Glomerular visceral epithelial cell (primary cell): ENCODE results near the gene RAB40C.

Experiments used
- DNase-seq: peaks from one replicate; pipeline ENCODE4 v3.0.0-alpha.2; 2016; ENCODE audit errors: extremely low spot score

Gene RAB40C, protein sequence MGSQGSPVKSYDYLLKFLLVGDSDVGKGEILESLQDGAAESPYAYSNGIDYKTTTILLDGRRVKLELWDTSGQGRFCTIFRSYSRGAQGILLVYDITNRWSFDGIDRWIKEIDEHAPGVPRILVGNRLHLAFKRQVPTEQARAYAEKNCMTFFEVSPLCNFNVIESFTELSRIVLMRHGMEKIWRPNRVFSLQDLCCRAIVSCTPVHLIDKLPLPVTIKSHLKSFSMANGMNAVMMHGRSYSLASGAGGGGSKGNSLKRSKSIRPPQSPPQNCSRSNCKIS

DNA sequence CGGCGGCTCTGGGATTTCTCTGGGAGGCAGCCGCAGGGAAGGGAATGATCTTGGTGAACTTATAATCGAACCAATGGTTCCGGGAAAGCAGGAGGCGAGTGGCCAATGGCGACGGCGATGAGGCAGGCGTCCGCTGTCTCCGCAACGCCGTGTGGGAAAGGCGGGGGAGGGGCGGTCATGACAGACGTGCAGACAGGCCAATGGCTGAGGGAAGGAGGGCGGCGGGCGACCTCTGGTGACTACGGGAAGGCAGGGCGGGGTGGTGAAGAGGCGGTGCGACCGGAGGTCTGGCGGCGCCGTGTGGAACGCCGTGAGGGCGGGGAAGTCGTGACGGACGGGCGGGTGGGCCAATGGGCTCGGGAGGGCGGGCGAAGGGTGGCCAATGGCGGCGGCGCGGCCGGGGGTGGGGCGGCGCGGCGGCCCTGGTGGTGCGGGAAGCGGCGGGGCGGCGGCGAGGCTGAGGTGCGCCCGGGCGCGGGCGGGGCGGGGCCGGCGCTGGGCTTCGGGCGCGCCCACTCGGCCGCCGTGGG is at the start of gene RAB40C:
TSS of gene RAB40C (plus strand) at position 409 of the 530 bp plus-strand sequence. CDS start 226 bp downstream, outside the sequence.
- DNase-seq, result peak; percentile 98

DNA sequence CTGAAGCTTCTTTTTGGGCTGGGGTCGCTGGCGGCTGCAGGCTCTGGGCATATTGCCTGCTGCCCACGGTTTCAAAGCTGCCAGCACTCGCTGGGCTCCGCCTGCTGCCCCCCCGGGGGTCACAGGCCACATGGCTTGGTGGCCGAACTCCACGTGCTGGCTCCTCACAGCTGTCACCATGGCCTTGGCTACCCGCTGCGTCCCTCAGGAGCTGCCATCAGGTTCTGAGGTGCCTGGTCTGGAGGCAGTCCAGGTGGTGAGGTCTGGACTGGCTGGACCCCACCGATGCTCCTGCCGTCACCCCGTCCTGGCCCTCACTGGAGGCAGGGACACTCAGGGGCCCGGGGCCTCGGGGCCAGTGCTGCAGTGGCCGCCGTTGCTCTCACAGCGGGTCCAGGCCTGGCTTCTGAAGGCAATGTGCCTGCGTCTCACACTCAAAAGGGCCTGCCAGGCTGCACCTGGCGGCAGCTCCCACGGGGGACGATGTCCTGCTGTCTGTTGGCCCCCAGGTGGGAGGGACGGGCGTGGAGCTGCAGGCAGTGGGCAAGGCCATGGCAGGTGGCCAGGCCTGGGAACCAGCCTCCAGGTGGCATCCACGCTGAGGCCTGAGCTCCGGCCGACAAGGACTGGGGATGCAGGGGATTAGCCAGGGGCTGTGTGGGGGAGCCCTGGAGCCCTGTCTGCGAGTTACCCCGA is 49.1 kb upstream of the RAB40C start:
- DNase-seq, result no peak

DNA sequence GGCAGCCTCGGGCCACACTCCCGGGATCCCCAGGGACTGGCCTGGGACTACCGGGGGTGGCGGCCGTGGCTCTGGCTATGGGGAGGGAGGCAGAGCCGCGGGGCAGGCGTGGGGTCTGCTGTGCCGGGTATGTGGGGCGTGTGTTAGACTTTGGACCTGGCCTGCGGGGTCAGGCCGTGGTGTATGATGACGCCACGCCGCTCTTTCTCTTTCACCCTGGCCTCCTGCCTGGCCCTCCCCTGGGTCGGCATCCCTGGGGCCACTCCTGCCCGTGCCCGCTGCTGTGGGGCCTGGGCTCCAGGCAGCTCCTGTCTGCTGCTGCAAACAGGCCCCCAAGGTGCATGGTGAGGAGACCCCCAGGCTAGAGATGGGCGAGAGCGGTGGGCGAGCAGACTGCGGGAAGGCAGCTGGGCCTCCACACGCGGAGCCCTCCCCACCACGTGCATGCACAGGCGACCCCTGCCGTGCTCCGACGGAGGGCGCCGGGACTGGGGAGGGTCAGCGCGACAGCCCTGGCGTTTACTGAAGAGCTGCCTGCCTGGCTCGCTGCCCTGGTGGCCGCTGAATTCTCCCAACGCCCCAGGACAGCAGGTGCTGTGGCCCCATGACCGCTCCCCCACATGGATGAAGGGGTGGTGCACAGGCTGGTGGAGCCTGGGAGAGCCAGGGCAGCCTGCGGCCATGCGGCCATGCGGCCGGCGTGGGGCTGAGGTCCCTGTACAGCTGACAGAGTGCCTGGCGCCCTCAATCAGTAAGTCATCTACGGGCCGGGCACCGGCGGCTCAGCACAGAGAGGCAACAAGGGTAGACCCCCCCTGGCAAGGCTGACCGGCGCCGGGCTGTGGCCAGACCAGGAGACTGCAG is 46.3 kb upstream of the RAB40C start:
- no peak for DNase-seq

DNA sequence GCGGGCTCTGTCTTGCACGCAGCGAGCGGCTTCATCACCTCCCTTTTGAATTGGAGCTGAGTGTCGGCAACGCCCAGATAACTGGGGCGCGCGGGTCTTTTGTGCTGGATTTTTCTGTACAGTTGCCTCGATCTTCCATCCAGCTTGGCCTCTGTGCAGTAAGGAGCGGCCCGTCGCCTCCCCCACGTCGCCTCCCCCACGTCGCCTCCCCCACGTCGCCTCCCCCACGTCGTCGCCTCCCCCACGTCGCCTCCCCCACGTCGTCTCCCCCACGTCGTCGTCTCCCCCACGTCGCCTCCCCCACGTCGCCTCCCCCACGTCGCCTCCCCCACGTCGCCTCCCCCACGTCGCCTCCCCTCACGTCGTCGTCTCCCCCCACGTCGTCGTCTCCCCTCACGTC is 45.3 kb upstream of the RAB40C start:
- no peak for DNase-seq

DNA sequence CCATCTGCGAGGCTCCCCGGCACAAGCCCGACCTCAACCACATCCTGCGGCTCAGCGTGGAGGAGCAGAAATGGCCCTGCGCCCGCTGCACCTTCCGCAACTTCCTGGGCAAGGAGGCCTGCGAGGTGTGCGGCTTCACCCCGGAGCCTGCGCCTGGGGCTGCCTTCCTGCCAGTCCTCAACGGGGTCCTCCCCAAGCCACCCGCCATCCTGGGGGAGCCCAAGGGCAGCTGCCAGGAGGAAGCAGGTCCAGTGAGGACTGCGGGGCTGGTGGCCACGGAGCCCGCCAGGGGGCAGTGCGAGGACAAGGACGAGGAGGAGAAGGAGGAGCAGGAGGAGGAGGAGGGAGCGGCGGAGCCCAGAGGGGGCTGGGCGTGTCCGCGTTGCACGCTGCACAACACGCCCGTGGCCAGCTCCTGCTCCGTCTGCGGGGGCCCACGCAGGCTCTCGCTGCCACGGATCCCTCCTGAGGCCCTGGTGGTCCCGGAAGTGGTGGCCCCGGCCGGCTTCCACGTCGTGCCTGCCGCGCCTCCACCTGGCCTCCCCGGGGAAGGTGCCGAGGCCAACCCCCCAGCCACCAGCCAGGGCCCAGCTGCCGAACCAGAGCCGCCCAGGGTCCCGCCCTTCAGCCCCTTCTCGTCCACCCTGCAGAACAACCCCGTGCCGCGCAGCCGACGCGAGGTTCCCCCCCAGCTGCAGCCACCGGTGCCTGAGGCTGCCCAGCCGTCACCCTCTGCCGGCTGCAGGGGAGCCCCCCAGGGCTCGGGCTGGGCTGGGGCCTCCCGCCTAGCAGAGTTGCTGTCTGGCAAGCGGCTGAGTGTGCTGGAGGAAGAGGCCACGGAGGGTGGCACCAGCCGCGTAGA is 42.7 kb upstream of the RAB40C start:
- DNase-seq, result no peak

DNA sequence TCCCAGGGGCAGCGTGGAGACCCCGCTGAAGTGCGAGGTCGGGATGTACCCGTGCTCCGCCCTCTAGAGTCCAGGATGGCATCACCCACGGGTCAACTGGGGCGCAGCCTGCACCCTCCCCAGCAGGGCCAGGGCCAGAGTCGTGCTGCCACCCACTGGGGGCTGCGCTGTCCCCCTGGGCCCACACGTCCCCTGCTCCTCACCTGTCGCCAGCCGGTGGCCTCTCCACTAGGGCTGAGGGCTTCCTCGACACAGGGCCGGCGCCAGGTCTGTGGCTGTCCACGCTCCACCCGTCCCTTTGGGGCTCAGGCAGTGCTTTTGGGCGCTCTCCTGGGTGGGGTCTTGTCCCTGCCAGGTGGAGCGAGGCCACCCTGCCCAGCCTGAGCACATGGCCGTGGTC is 41.3 kb upstream of the RAB40C start:
- DNase-seq, result no peak

DNA sequence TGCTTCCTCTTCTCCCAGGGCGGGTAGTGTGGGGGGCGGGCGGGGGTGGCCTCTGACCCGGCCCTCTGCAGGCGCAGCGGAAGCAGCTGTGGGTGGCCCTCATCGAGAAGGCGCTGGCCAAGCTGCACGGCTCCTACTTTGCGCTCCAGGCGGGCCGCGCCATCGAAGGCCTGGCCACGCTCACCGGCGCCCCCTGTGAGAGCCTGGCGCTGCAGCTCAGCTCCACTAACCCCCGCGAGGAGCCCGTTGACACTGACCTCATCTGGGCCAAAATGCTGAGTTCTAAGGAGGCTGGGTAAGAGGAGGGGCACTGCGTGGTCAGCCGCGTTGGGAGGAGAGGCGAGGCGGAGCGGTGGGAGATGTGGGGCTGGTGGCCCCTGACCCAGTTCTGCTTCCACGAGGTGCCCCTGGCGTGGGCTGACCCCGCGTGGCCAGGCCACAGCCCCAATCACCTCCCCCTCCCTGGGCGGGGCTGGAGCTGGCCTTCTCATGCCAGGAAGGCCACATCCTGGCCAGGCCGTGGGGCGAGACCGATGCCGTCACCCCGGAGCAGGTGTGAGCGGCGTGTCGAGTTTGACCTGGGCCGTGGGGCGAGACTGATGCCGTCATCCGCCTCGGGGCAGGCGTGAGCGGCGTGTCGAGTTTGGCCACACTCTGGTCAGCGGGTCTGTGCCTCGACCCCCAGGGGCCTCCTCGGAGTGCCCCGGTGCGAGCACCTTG is 40.2 kb upstream of the RAB40C start:
- DNase-seq, result no peak

DNA sequence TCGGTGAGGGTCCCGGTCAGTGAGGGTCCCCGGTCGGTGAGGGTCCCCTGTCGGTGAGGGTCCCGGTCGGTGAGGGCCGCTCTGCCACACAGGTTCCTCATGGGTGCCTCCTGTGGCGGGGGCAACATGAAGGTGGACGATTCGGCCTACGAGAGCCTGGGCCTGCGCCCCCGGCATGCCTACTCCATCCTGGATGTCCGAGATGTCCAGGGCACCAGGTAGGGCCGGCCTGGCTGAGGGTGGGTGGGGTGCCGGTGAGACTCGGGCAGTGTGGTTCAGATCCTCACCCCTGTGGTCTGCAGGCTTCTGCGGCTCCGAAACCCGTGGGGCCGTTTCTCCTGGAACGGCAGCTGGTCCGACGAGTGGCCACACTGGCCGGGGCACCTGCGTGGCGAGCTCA is 38.7 kb upstream of the RAB40C start:
- no peak for DNase-seq

DNA sequence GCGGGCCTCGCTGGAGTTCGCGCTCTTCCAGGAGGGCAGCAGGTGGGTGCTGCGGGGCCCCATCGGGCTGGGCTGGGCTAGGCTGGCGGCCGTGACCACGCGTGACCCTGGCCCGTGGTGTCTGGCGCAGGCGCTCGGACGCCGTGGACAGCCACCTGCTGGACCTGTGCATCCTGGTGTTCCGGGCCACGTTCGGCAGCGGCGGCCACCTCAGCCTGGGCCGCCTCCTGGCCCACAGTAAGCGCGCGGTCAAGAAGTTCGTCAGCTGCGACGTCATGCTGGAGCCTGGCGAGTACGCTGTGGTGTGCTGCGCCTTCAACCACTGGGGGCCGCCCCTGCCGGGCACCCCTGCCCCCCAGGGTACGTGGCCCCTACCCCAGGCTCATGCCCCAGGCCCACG is 37.7 kb upstream of the RAB40C start:
- DNase-seq, result no peak

DNA sequence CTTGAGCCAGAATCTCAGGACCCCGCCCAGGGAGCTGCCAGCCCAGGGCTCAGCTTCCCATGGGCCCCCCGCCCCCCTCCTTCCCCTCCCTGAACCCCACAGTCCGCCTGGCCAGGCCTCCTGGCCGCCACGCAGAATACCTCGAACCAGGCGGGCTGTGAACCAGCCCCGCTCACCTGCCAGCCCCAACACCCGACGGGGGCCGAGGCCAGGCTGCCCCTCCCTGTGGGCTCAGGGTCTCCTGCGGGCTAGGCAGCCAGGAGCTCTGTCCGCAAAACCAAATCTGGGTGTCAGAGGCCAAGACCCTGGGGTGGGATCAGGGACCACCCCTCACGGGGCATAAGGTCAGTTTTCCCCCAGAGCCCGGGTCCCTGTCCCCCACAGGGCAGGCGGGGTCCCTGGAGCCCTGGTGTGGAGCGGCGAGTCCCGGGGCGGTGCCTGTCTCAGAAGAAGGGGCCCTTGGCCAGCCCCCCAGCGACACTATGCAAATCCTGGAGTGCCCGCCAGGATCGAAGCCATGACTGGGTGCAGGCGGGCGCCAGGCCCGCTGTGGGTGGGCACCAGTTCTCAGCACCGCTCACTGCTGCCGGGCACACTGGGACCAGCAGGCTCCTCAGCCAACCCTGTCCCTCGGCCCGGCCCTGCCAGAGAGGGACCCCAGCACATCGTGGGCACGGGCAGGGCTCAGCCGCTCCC is 36.1 kb upstream of the RAB40C start:
- no peak for DNase-seq

DNA sequence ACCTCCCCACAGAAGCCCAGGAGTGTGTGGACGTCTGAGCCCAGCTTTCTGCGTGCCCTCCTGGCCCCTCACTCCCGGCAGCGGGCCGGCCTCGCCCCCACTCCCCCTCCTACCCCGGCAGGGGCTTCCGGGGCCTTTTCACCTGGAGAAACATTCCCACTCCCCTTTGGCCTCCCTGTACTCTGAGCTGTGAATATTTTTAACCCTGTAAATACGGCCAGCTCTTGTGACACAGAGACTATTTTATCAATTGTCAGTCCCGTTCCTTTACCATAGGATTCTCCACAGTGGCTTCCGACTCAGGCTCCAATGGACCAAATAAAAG is 35.6 kb upstream of the RAB40C start:
- no peak for DNase-seq

DNA sequence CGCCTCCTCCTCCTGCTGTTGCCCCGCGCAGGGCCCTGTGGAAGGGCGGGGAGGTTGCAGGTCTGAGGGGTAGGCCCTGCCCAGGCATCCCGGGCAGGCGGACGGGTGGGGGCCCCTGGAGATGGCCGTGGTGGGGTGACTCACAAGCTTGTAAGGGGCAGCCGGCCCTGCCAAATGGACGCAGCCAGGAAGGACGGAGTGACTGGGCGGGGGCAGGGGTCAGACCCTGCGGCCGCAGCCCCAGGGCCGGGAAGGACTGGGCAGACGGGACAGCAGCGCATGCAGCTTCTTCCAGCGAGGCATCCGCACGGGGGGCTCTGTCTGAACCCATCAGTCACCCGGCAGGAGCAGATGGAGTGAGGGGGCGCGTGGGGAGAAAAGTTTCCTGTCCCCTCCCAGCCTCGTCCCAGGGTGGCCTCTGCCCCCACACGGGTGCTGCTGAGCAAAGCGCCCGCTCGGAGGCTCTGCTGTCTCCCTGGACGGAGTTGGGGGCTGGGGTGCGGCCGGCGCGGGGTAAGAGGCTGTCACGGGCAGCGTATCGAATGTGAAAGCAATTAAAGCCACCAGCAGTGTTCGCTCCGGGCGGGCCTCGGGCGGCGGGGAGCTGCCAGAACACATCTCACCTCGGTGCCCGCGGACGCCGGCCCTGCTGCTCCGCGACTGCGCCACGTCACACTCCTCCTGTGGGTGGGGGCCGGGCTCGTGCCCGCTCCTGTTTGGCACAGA is 35.1 kb upstream of the RAB40C start:
- DNase-seq, result peak; percentile 42

DNA sequence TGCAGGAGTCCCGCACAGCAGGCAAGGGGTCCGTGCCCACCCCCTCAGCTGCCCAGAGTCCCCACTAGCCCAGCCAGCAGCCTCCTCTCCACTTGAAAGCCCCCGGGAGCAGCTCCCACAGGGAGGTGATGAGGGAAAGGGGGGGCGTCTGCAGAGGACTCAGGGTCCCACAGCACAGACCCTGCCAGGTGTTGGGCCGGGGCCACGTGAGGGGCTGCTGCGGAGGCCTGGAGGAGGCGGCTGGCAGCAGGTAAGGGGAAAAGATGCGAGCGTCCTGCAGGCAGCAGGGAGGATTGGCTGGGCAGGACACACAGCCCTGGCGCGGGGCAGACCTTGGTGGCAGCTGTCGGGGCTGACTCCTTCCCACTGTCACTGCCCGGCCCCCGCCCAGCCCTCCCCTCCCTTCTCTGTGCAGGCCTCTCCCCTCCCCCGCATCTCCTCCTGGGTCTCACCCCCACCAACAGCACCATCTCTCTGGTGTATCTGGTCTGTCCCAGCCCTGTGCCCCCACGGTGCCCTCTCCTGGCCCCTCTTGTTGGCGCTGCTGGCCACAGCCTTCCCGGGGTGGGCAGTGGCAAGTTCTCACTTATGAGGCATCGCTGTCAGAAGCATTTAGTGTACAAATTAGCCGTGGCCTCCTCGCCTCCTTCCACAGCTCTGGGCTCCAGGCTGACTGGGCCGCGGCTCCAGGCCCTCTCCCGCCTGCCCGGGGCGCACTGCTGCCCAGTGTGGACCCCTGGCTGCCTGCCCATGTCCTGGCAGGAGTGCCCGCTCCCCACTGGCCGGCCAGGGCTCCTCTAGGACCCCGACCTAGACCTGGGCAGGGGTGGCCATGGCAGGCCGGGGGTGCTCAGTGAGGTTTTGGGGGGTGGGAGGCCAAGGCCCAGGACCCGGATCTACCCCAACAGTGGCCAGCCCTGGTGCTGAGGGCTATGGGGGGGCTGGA is 34.1 kb upstream of the RAB40C start:
- no peak for DNase-seq

DNA sequence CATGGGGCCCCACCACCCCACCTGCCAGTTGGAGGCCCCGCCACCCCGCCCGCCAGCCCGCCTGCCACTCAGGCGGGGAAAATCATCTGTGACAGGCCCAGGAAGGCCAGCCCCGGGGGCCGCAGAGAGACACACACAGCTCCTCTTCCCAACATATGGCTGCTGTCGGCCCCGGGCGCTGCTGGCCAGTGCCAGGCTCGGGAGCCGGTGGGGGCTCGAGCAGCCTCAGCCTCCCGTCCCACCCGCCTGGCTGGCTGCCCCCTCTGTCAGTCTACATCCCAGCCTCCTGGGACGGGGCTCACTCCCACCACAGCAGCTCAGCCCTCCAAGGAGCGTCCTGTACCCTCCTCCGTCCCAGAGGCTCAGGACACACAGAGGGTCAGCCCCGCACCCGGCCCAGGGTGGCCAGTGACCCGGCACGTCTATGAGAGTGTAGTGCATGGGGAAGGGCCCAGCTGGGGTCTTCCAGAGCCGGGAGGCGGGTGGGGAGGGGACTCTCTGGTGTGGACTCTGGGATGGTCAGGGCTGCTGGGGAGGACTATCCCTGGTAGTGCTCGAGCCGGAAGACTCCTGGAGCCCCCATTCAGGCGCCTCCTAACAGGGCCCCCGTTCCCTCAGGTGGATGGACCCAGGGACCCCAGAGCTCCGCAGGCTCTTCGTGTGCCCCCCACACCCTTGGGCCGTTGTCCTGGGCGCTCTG is 33.2 kb upstream of the RAB40C start:
- DNase-seq, result no peak

DNA sequence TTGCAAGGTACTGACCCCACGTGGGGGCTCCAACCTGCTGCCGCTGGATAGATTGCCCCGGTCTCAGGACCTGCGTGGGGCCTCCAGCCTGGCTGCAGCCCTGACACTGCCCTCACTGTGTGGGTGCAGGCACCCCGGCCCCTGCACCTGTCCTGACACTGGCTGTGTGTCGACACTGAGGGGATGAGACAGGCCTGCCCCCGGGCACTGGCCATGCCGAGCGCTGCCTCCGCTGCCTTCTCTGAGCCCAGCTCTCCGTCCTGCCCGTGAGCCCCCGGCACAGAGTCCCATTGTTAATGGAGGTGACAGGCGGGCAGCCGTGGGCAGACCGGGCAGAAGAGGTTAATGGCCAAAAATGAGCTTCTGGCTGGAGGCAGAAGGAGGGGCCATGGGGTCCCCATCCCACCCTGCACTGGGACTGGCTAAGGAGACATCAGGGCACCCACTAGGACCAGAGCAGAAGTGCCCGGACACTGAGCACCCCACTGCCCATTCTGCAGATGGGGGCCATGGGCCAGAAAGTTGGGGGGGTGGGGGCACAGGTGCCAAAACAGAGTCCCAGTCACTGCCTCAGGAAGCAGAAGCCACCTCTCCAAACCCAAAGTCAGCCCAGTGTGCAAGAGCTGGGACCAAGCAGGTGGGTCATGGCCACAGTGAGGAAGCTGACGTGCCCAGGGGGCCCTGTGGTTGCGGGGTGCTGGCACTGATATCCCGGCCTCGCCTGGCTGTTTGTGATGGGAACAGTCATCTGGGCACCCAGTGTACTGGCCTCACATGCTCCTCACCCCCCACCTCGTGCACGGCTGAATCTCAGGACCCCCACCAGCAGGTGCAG is 32.2 kb upstream of the RAB40C start:
- DNase-seq, result no peak

DNA sequence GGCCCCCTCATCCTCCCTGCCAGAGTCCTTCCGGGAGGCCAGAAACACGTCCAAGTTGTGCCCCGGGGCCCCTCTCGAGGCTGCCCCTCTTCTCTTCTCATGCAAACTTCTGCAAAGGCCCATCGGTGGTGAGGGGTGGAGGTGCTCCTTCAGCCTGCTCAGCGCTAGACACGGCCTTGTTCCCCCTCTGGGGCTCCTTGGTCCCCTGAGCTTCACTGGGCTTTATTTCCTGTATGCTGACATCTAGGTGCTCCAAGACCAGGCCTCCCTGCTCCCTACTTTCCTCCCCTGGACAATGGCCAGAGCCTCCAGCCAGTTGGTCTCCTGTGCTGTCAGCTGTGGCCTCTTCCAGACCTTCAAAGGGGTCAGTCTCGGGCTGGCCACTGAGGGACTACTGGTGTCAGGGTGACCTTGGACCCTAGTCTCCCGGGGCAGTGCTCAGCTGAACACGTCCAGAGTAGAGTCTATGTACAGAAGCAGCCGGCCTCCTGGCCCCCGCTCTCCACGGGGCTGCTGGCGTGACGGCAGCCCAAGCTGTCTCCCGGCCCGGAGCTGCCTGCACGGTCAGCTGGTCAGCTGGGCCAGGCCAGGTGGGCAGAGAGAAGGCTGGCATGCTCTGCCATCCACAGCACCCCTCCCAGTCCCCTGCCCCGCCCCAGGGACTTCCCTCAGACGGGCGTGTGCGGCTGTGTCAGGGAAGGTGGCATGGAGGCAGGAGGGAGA is 31.4 kb upstream of the RAB40C start:
- DNase-seq, result no peak
